GM21723 (cell line): ENCODE measurements around the gene NOL4L.
"Not testable (repeated sequence)": the region's sequence is repeated elsewhere in the genome, so short reads cannot be mapped to it uniquely, and the experiment has no call there.

Experiments used
- ATAC-seq: cut with Tn5 transposase; IDR thresholded peaks from one replicate; pipeline ENCODE4 v1.9.1; 2021; ENCODE audit warnings: mild to moderate bottlenecking, moderate library complexity; ENCODE audit not compliant: unreplicated experiment

NOL4L gene

GRCh38 chr20:32596681-32597252 is 11.6 kb upstream of the NOL4L start:
- ATAC-seq = no peak

DNA sequence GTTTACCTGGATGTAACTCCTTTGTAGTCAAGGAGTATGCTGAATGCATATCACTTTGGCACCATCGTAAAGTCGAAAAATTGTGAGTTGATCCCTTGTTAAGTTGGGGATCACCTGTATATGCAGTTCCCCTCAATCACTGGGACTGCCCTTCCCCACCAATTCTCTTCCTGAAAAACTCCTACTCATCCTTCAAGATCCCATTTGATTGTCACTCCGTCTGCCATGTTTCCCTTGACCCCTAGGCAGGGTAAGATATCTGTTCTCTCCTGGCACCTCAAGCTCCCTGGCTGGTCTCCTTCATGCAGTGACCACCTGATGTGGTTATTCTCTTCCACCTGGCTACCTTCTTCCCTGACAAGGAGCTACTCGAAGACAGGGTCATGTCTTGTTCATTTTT is 10.0 kb upstream of the NOL4L start:
- ATAC-seq = no peak

- ATAC-seq = not testable (repeated sequence)
These were observed 9.5 kb upstream of the NOL4L start for GRCh38 chr20:32594669-32595068.

DNA sequence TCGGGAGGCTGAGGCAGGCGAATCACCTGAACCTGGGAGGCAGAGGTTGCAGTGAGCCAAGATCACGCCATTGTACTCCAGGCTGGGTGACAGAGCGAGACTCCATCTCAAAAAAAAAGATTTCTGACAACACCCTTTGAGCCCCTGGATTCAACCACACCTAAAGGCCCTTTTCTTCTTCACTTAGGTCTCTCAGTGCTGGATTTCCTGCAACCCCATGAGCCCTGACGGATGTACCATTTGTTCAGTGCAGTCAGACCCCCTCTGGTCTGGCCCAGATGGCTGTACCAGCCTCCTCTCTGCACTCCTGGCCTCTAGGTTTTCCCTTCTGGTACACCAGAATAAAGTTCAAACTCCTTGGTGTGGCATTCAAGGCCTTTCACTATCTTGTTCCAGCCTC is 9.1 kb upstream of the NOL4L start:
- ATAC-seq = no peak

DNA sequence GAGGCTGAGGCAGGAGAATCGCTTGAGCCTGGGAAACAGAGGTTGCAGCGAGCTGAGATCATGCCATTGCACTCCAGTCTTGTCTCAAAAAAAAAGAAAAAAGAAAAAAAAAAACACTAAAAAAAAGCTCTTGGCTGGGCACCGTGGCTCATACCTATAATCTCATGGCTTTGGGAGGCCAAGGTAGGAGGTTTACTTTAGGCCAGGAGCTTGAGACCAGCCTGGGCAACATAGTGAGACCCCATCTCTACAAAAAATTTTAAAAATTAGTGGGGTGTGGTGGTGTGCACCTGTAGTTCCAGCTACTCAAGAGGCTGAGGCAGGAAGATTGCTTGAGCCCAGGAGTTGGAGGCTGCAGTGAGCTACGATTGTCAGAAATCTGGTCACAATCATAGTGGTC is 7.5 kb upstream of the NOL4L start:
- not testable (repeated sequence) for ATAC-seq

DNA sequence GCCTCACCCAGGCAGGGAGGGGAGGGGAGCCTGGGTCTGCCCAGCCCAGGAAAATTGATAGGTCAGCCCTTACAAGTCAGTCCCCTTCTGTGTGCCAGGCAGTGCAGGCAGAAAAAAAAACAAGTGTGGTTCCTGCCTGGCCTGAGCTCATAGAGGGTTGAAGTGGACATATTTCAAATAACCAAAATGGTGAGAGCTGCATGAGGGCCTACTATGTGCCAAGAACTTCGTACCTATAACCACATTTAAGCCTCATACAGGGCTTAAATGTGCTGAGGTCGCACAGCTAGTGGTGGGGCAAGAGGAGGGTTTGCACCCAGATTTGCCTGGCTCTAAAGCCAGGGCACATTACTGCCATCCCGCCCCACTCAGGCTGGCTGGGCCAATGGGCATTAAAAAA is 6.9 kb upstream of the NOL4L start:
- ATAC-seq = no peak

- ATAC-seq = no peak
These were observed 4.6 kb upstream of the NOL4L start for GRCh38 chr20:32589769-32590168.

DNA sequence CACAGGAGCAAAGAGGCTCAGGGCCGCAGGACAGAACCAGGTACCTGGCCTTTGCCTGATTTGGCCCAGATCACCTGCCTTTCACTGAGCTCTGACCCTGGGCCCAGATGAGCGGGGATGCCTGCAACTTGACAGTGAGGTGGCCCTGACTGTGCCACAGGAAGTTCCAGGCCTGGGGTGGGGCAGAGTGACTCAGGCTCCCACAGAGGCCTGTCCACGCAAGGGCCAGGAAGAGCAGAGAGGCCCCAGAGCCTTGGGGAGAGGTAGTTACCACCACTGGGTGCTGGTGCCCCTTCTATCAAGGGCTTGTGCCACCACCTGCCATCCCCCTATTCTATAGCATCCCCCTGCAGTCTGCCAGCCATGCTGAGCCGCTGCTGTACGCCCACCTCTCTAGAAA is 4.1 kb upstream of the NOL4L start:
- no peak for ATAC-seq

DNA sequence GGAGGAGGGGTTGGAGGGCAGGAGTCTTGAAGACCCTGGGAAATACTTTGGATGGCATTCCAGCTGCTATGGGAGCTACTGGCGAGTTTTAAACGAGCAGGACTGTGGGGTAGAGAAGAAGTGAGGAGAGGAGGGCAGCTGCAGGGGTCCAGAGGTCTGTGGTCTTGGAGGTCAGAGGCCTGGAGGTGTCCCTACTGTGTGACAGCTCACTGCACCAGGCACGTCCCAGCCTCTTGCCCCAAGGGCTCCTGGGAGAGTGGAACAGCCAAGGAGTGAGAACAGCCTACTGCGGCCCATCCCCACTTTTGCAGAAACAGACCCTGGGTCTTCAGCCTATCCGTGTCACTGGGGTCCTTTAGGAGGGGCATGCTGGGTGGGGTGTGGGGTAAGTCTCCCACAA is 2.9 kb upstream of the NOL4L start:
- ATAC-seq = no peak

GRCh38 chr20:32586291-32586690 is 1.2 kb upstream of the NOL4L start:
- no peak for ATAC-seq

DNA sequence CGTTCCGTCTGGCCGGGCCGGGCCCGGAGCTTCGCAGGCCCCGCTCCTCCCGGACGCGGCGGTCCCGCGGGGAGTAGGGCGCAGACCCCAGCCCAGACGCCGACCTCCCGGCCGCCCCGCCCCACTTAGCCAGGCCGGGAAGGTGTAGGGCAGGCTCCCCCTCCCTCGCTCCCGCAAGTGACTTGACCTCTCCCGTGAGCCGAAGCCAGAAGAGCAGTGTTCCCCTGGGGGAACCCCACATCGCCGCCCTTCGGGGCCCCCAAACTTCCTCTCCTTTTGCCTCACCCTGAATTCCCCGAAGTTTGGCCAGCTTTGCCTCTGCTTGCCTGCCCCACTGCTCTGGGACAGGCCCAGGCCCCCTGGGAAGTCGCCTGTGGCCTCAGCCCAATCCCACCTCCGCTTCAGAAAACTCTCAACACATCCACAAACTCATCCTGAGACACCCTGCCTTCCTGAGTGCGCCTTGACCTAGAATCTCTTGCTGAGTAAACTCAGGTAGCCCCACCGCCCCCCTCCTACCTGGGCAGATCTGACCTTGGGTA is 524 bp upstream of the NOL4L start:
- no peak for ATAC-seq

DNA sequence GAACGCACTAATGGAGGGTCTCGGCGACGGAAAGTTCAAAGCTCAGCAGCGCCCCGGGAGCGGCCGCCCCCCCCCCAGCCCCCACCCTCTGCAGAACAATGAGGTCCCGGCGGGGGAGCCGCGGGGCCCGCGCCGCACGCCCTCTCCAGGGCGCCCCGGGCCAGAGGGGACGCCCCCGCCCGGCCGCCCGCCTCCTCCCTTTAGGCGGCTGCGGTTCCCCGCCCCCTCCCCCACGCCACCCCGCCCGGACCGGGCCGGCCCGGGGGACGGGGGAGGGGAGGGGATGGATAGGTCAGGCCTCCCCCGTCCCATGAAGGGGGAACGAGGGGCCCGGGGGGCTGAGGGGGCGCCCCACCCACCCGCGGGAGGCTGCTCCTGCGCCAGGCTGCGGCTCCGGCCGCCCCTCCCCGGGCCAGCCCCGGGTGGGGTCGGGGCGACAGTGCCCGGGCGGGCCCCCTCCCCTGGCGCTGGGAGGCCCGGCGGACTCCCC is 1.5 kb downstream of the NOL4L start:
- no peak for ATAC-seq

DNA sequence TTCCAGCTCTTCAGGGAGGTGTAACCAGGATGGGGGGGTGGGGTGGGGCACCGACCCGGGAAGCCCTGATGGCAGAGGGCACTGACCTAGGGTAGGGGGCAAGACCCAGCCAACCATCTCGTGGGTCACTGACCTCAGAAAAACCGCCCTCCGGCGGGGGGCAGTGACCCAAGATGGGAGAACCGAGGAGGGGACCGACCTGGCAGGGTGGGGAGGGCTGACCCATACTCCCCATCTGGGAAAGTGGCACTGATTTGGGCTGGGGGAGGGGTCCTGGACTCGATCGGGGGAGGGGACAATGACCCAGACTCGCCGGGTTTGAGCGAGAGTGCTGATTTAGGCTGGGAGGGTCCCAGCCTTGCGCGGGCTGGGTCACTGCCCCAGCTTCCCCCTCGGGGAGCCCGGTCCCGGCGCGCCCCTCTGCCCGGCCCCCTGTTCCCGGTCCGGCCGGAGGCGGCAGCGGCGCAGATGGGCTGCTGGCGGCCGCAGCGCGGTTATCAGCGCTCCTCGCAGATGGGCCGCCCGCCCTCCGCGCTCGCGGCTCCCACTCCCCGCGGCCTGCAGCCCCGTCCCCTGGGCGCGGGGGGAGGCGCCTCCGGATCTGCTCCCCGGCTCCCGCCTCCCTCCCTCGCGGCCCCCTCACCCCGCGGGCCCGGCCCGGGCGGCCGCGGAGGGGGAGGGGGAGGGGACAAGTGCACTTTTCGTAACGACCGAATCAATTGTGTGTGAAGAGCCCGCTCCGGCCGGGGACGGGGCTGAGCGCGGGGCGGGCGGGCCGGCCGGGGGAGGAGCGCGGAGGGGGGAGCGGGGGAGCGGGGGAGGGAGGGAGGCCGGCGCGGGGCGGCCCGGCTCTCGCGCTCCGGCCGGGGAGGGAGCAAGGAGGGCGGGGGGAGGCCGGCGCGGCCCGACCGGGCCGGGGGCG is 2.2 kb downstream of the NOL4L start:
- no peak for ATAC-seq

GRCh38 chr20:32581839-32582658 is 3.1 kb downstream of the NOL4L start:
- no peak for ATAC-seq

GRCh38 chr20:32580970-32581838 is 3.9 kb downstream of the NOL4L start:
- no peak for ATAC-seq

DNA sequence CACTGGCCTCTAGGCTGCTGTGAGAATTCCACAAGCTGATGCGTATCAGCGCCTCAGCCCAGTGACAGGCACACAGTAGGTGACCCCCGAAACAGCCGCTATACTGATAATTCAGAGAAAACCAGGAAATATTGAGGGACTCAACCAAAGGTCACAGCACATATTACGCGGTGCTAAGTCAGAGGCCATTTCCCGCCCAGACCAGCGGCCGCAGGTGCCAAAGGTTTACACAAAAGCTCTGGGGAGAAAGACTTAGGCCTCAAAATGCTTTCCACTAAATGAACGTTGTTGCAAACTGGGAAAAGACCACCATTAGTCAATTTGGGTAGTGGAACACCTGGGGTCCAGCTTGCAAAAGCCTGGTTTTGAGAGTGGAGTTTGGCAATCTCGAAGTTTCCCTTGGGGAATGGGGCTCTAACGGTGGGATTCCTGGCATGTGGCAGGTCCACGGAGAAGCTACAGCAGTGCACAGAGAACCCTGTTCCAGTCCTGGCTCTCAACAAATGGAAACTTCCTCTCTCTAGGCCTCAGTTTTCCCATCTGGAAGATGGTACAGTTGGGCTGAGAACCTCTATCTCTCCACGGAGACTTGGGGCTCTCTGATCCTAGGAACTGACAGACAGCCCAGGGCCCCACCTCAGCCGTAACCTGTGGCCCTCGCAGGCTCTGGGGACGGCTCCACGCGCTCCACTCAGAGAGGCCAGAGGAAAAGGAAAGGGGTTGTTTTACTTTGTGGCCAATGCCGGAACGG is 4.7 kb downstream of the NOL4L start:
- no peak for ATAC-seq

GRCh38 chr20:32578840-32579390 is 6.2 kb downstream of the NOL4L start:
- no peak for ATAC-seq

- ATAC-seq = not testable (repeated sequence)
These were observed 7.1 kb downstream of the NOL4L start for GRCh38 chr20:32578062-32578461.

DNA sequence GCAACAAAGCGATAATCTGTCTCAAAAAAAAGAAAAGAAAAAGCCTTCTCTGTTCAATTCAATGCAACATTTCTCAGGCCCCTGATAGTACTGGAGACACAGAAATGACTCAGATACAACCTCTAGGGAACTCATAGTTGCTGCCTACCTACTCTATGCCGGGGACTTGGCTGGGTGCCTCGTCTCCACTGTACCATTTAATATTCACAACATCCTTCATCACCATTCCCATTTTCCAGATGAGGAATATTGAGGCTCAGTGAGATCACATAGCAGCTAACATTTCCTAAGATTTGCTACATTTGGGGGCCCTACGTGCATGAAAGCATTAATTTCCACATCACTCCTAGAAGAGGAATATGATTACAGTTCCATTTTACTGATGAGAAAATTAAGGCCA is 7.5 kb downstream of the NOL4L start:
- ATAC-seq = no peak
